IMR-90 (cell line): ENCODE measurements around the gene TTC28. TPM values are rescaled to one million over a fixed set of nuclear protein-coding genes. Genes with fewer than 3 reads are reported as not detected.

Source experiments
- ATAC-seq: fragments of 200-7000 bp; cut with Tn5 transposase; 2 replicates; pipeline ENCODE4 v1.9.1; 2020; ENCODE audit warnings: low read depth, mild to moderate bottlenecking, moderate library complexity
- BruUV-seq: library from RNA; stranded (reverse); fragments of 400-500 nt; replicated peaks from 2 replicates; lab custom pipeline; 2021; lab: Mats Ljungman, UMichigan
- CTCF ChIA-PET: fragments of 300-600 bp; formaldehyde crosslinking; extraction: SDS; loops from one replicate; lab custom pipeline; 2021; ENCODE audit warnings: antibody characterized with exemption; lab: Yijun Ruan, JAX
- POLR2A ChIA-PET: fragments of 300-600 bp; sonication (Branson Sonifier 250); formaldehyde crosslinking; loops from one replicate; lab custom pipeline; 2022; ENCODE audit warnings: antibody characterized with exemption; ENCODE audit not compliant: unreplicated experiment; lab: Charles Lee
- DNase-seq: peaks from one replicate; pipeline ENCODE4 v3.0.0; 2013
- H2AFZ ChIP-seq: replicated peaks from 2 replicates; pipeline ENCODE3; 2013; ENCODE audit warnings: low read length, mild to moderate bottlenecking; ENCODE audit not compliant: poor library complexity
- H2AK5ac ChIP-seq: 2 replicates; pipeline ENCODE4 v1.6.1; 2013; ENCODE audit warnings: low read depth, low read length, inconsistent platforms
- H2AK9ac ChIP-seq: replicated peaks from 2 replicates; pipeline ENCODE3; 2013; ENCODE audit warnings: mild to moderate bottlenecking, low read depth, low read length, moderate library complexity; ENCODE audit not compliant: poor library complexity
- H2BK120ac ChIP-seq: 2 replicates; pipeline ENCODE4 v1.6.1; 2013; ENCODE audit warnings: low read depth, low read length, inconsistent platforms
- H2BK15ac ChIP-seq: 3 replicates; pipeline ENCODE4 v1.6.1; 2013; ENCODE audit warnings: low read depth, low read length, inconsistent platforms
- H2BK20ac ChIP-seq: 2 replicates; pipeline ENCODE4 v1.6.1; 2013; ENCODE audit warnings: low read depth, mild to moderate bottlenecking, inconsistent platforms, low read length, moderate library complexity
- H2BK5ac ChIP-seq: 2 replicates; pipeline ENCODE4 v1.6.1; 2013; ENCODE audit warnings: mild to moderate bottlenecking, low read depth, low read length, inconsistent platforms; ENCODE audit not compliant: poor library complexity, severe bottlenecking
- H3K14ac ChIP-seq: replicated peaks from 2 replicates; pipeline ENCODE4 v1.6.1; 2013; ENCODE audit warnings: low read depth, low read length, inconsistent platforms
- H3K18ac ChIP-seq: 2 replicates; pipeline ENCODE4 v1.6.1; 2013; ENCODE audit warnings: low read depth, low read length, control low read depth
- H3K23ac ChIP-seq: 2 replicates; pipeline ENCODE4 v1.6.1; 2013; ENCODE audit warnings: low read depth, low read length, inconsistent platforms
- H3K27ac ChIP-seq: 2 replicates; pipeline ENCODE4 v1.5.1; 2013; ENCODE audit warnings: mild to moderate bottlenecking, control low read depth, low read length; ENCODE audit not compliant: insufficient read depth
- H3K27me3 ChIP-seq: 2 replicates; pipeline ENCODE4 v1.6.1; 2013; ENCODE audit warnings: low read length; ENCODE audit not compliant: control insufficient read depth, insufficient read depth
- H3K36me3 ChIP-seq: 2 replicates; pipeline ENCODE4 v1.6.1; 2013; ENCODE audit warnings: low read length, mixed read lengths; ENCODE audit not compliant: control insufficient read depth, insufficient read depth
- H3K4ac ChIP-seq: 2 replicates; pipeline ENCODE4 v1.6.1; 2013; ENCODE audit warnings: low read depth, low read length, inconsistent platforms
- H3K4me1 ChIP-seq: 2 replicates; pipeline ENCODE4 v1.6.1; 2013; ENCODE audit warnings: low read length, mixed read lengths; ENCODE audit not compliant: control insufficient read depth, insufficient read depth
- H3K4me2 ChIP-seq: 2 replicates; pipeline ENCODE4 v1.6.1; 2013; ENCODE audit warnings: low read depth, mild to moderate bottlenecking, control low read depth, low read length, moderate library complexity
- H3K4me3 ChIP-seq: 2 replicates; pipeline ENCODE4 v1.5.1; 2013; ENCODE audit warnings: low read depth, mild to moderate bottlenecking, control low read depth, low read length, moderate library complexity; ENCODE audit not compliant: insufficient read depth
- H3K56ac ChIP-seq: 2 replicates; pipeline ENCODE4 v1.6.1; 2013; ENCODE audit warnings: low read length, inconsistent platforms; ENCODE audit not compliant: insufficient read depth; ENCODE audit errors: extremely low read depth
- H3K79me1 ChIP-seq, 2 experiments: 2 replicates each; pipeline ENCODE4 v1.6.1; 2013; ENCODE audit warnings: low read length in 2 of 2, inconsistent platforms in 1 of 2, low read depth in 1 of 2
- H3K9ac ChIP-seq: 2 replicates; pipeline ENCODE4 v1.6.1; 2013; ENCODE audit warnings: low read depth, low read length, control low read depth
- H3K9me1 ChIP-seq: 2 replicates; pipeline ENCODE4 v1.6.1; 2013; ENCODE audit warnings: low read length, inconsistent platforms; ENCODE audit not compliant: insufficient read depth
- H3K9me3 ChIP-seq: 2 replicates; pipeline ENCODE4 v1.6.1; 2013; ENCODE audit warnings: low read length; ENCODE audit not compliant: control insufficient read depth, insufficient read depth
- H4K20me1 ChIP-seq: 2 replicates; pipeline ENCODE4 v1.6.1; 2013; ENCODE audit warnings: low read length, inconsistent platforms; ENCODE audit not compliant: insufficient read depth
- H4K5ac ChIP-seq: 2 replicates; pipeline ENCODE4 v1.6.1; 2013; ENCODE audit warnings: mild to moderate bottlenecking, low read depth, low read length, control low read depth
- H4K8ac ChIP-seq, 2 experiments: 2 replicates each; pipeline ENCODE4 v1.6.1; 2013; ENCODE audit warnings: low read depth in 2 of 2, low read length in 2 of 2, control low read depth in 1 of 2, inconsistent platforms in 1 of 2
- H4K91ac ChIP-seq: 2 replicates; pipeline ENCODE4 v1.6.1; 2013; ENCODE audit warnings: low read depth, low read length, inconsistent platforms; ENCODE audit not compliant: insufficient read depth
- CEBPB ChIP-seq: IDR thresholded peaks from 2 replicates; pipeline ENCODE4 v1.6.1; 2012; ENCODE audit warnings: low read depth, low read length, improper control_type of control experiment
- CHD1 ChIP-seq: IDR thresholded peaks from 2 replicates; pipeline ENCODE4 v1.6.1; 2012; ENCODE audit warnings: low read depth, low read length, improper control_type of control experiment
- FOS ChIP-seq: fragments of 150-350 bp; IDR thresholded peaks from 2 replicates; pipeline ENCODE4 v1.6.1; 2016; ENCODE audit warnings: low read depth, low read length
- RCOR1 ChIP-seq: IDR thresholded peaks from 2 replicates; pipeline ENCODE4 v1.6.1; 2012; ENCODE audit warnings: mild to moderate bottlenecking, low read length, improper control_type of control experiment; ENCODE audit not compliant: insufficient replicate concordance
- WGBS, 2 experiments: methylation state at CpG; one replicate each; pipeline versions ENCODE4 v1.1.5 to v1.1.7; 2013; ENCODE audit warnings: missing lambda C conversion rate in 2 of 2; ENCODE audit not compliant: insufficient read length in 1 of 2; ENCODE audit errors: extremely low coverage in 2 of 2; 5-methylcytosine and 5-hydroxymethylcytosine counted together
- dilution Hi-C: fragments of 300-500 bp; cut with HindIII; formaldehyde crosslinking; loops from one replicate; pipeline ENCODE4 v1.14.3; 2018; ENCODE audit warnings: low sequenced_read_pairs; ENCODE audit not compliant: unreplicated experiment
- in situ Hi-C: fragments of 300-500 bp; cut with MboI; formaldehyde crosslinking; loops from 3 replicates; pipeline ENCODE4 v1.14.3; 2019; ENCODE audit warnings: low sequenced_read_pairs, inconsistent platforms, mixed read lengths
- intact Hi-C: fragments of 100-400 bp; cut with micrococcal nuclease; formaldehyde crosslinking; loops from 2 replicates; pipeline ENCODE4 v1.10.0; 2022
- polyA plus RNA-seq, 3 experiments: library from polyadenylated mRNA; depleted of rRNA; stranded (reverse); fragments of >200 nt; gene quantifications; 2 replicates each; pipeline ENCODE4 v1.2.3, GENCODE V29; 2012; ENCODE audit warnings: low replicate concordance in 1 of 3
- total RNA-seq: library from RNA; depleted of rRNA; stranded (reverse); fragments of >200 nt; gene quantifications from 2 replicates; pipeline ENCODE4 v1.2.3, GENCODE V29; 2012

TTC28 gene
- total and polyA plus RNA-seq, 2 of the 4 experiments (the other 2 are of a cell fraction): 5.6 to 13.3 TPM

GRCh38 chr22:28075358-28075981 lies 604.2 kb downstream of the TTC28 start:
- no peak overlapping the region for H2AK9ac ChIP-seq
- no peak overlapping the region for H4K5ac ChIP-seq
- H4K91ac ChIP-seq: no peak overlapping the region
- H4K20me1 ChIP-seq: no peaks in the 10 kb centered on the region; the same call in 1 of the 2 replicates
- ChIA-PET CTCF (interaction anchor here (1.0 kb wide), 1 partner anchor 49 kb away, joined by 3 read pairs; no protein-coding TSS in a partner anchor), POLR2A (no interaction called here)
- no peak overlapping the region for H3K4ac ChIP-seq
- no peaks in the 10 kb centered on the region for H3K27me3 ChIP-seq
- no peak overlapping the region for H2AFZ ChIP-seq
- no peak overlapping the region for H3K14ac ChIP-seq
- no peaks in the 10 kb centered on the region for H3K79me1 ChIP-seq
- 29% methylated on average over 1 of the region's 6 CpGs; no CpG with 5 or more reads in 1 of the 2 experiments for WGBS, 2 experiments
- peaks cover 2% of the 10 kb centered on the region for H3K36me3 ChIP-seq
- H2AK5ac ChIP-seq: no peak overlapping the region
- no TSS peak for BruUV-seq
- H3K4me1 ChIP-seq: peaks cover 3% of the 10 kb centered on the region
- no peaks in the 10 kb centered on the region for H3K9me1 ChIP-seq
- no peak overlapping the region for H3K56ac ChIP-seq
- dilution Hi-C loops: no loop called here
- no peak overlapping the region for H2BK5ac ChIP-seq
- H3K4me3 ChIP-seq: no peak overlapping the region
- no peak for TF ChIP-seq RCOR1
- TF ChIP-seq CHD1: no peak
- TF ChIP-seq CEBPB: no peak
- peak; percentile 57 for TF ChIP-seq FOS
- no peak overlapping the region for H4K8ac ChIP-seq
- no peak overlapping the region for H2BK15ac ChIP-seq
- ATAC-seq: peak; percentile 95
- intact Hi-C loops: no loop called here
- no peak overlapping the region for H2BK120ac ChIP-seq
- no peak overlapping the region for H3K18ac ChIP-seq
- H3K27ac ChIP-seq: no peak overlapping the region
- in situ Hi-C loops: no loop called here
- peak; percentile 91 for DNase-seq
- H3K9ac ChIP-seq: no peak overlapping the region
- no peak overlapping the region for H3K4me2 ChIP-seq
- H3K23ac ChIP-seq: no peak overlapping the region
- no peak overlapping the region for H2BK20ac ChIP-seq
- no peaks in the 10 kb centered on the region for H3K9me3 ChIP-seq
